ENCODE data around the gene NDUFA12. TPM values are rescaled to one million over a fixed set of nuclear protein-coding genes. Genes with fewer than 3 reads are reported as not detected.

Gene NDUFA12
- total RNA-seq, 3 donors from 2014 or later (not counting 1 experiment from before 2014, with no cell fraction given), result 67.7 to 91.5 (median 69.6) TPM

- no peaks in the 10 kb centered on the region for H3K9me3 Mint-ChIP-seq
- peaks cover 41 to 48% of the 10 kb centered on the region in 2 donors for H3K4me1 Mint-ChIP-seq
- intact Hi-C loops (cut with micrococcal nuclease), result loop anchor here (10.0 kb wide), 1 partner anchor 108 kb away; no protein-coding TSS in a partner anchor
- H3K27ac ChIP-seq (ENCODE audit: low read length), result no peak overlapping the region
- no peaks in the 10 kb centered on the region for H3K9me3 ChIP-seq (ENCODE audit: control insufficient read depth, insufficient read depth, low read length)
- H3K4me1 ChIP-seq (ENCODE audit: control insufficient read depth, insufficient read depth, low read length), result peaks cover 24% of the 10 kb centered on the region
- H3K36me3 Mint-ChIP-seq, result no peaks in the 10 kb centered on the region
- ATAC-seq (no peak), DNase-seq (no peak)
- H3K36me3 ChIP-seq (ENCODE audit: control insufficient read depth, insufficient read depth, low read length), result peaks cover 9% of the 10 kb centered on the region
- no peak overlapping the region for H3K4me3 Mint-ChIP-seq
- H3K4me3 ChIP-seq (ENCODE audit: low read length), result no peak overlapping the region
- no peaks in the 10 kb centered on the region for H3K27me3 ChIP-seq (ENCODE audit: control insufficient read depth, insufficient read depth, low read length)
- 90% methylated on average over 7 of the region's 7 CpGs for WGBS (ENCODE audit: insufficient coverage)
- no peaks in the 10 kb centered on the region for H3K27me3 Mint-ChIP-seq (ENCODE audit: low read depth in 2 of 2)
- TF ChIP-seq CTCF (IDR thresholded peaks at IDR 0.05), result no peak
- H3K27ac Mint-ChIP-seq, result peak overlapping the region in 1 of 2 donors; percentile 52
These were observed 21.0 kb downstream of the NDUFA12 start for GRCh38 chr12:94982456-94982855.

- Mint-ChIP-seq H3K27ac (peak overlapping the region; percentile 11 to 22), H3K4me3 (no peak overlapping the region), H3K4me1 (peaks cover 43 to 51% of the 10 kb centered on the region in 2 donors), H3K36me3 (no peaks in the 10 kb centered on the region), H3K9me3 (no peaks in the 10 kb centered on the region), H3K27me3 (ENCODE audit: low read depth in 2 of 2) (no peaks in the 10 kb centered on the region)
- peak; percentile 24 for TF ChIP-seq CTCF (IDR thresholded peaks at IDR 0.05)
- peak in 1 of 2 donors; percentile 61 for DNase-seq
- intact Hi-C loops (cut with micrococcal nuclease), result loop anchor here (1.0 to 10.0 kb wide), 2 partner anchors 106 to 162 kb away; no protein-coding TSS in a partner anchor
- H3K27me3 ChIP-seq (ENCODE audit: control insufficient read depth, insufficient read depth, low read length), result no peaks in the 10 kb centered on the region
- peaks cover 9% of the 10 kb centered on the region for H3K36me3 ChIP-seq (ENCODE audit: control insufficient read depth, insufficient read depth, low read length)
- ATAC-seq, result peak in 2 of 3 donors; percentile 49 to 52
- H3K9me3 ChIP-seq (ENCODE audit: control insufficient read depth, insufficient read depth, low read length), result no peaks in the 10 kb centered on the region
- H3K4me1 ChIP-seq (ENCODE audit: control insufficient read depth, insufficient read depth, low read length), result peaks cover 24% of the 10 kb centered on the region
- H3K27ac ChIP-seq (ENCODE audit: low read length), result no peak overlapping the region
- H3K4me3 ChIP-seq (ENCODE audit: low read length), result no peak overlapping the region
- WGBS (ENCODE audit: insufficient coverage), result 49% methylated on average over 4 of the region's 4 CpGs
These were observed 22.9 kb downstream of the NDUFA12 start for GRCh38 chr12:94980577-94980976.

GRCh38 chr12:94979941-94980340, 23.6 kb downstream of the NDUFA12 start:
- Histone ChIP-seq H3K36me3 (ENCODE audit: control insufficient read depth, insufficient read depth, low read length) (peaks cover 9% of the 10 kb centered on the region), H3K4me3 (ENCODE audit: low read length) (no peak overlapping the region), H3K9me3 (ENCODE audit: control insufficient read depth, insufficient read depth, low read length) (no peaks in the 10 kb centered on the region), H3K4me1 (ENCODE audit: control insufficient read depth, insufficient read depth, low read length) (peaks cover 24% of the 10 kb centered on the region), H3K27me3 (ENCODE audit: control insufficient read depth, insufficient read depth, low read length) (no peaks in the 10 kb centered on the region), H3K27ac (ENCODE audit: low read length) (no peak overlapping the region)
- Mint-ChIP-seq H3K4me1 (peaks cover 48 to 54% of the 10 kb centered on the region in 2 donors), H3K36me3 (no peaks in the 10 kb centered on the region), H3K4me3 (no peak overlapping the region), H3K9me3 (no peaks in the 10 kb centered on the region), H3K27ac (peak overlapping the region in 1 of 2 donors; percentile 22), H3K27me3 (ENCODE audit: low read depth in 2 of 2) (no peaks in the 10 kb centered on the region)
- intact Hi-C loops (cut with micrococcal nuclease), result loop anchor here (1.0 to 10.0 kb wide), 2 partner anchors 105 to 162 kb away; no protein-coding TSS in a partner anchor
- DNase-seq, result no peak
- 94% methylated on average over 3 of the region's 4 CpGs for WGBS (ENCODE audit: insufficient coverage)
- TF ChIP-seq CTCF (IDR thresholded peaks at IDR 0.05), result no peak
- ATAC-seq, result no peak

Data from natural killer cell (primary cell).